Neural progenitor cell (in vitro differentiated cells): Measurements from ENCODE around the gene FOXC2. TPM values are rescaled to one million over a fixed set of nuclear protein-coding genes. Genes with fewer than 3 reads are reported as not detected.

Experiments used
- DNase-seq: peaks from one replicate; pipeline ENCODE4 v3.0.0-alpha.2; 2016; ENCODE audit warnings: low spot score
- H2AFZ ChIP-seq: fragments of 200-600 bp; sonication (generic); replicated peaks from 2 replicates; pipeline ENCODE4 v1.6.1; 2016; ENCODE audit warnings: antibody characterized with exemption
- H3F3A ChIP-seq: fragments of 200-600 bp; sonication (generic); 2 replicates; pipeline ENCODE4 v1.6.1; 2016; ENCODE audit warnings: antibody characterized with exemption, low read depth
- H3K27ac ChIP-seq: fragments of 200-600 bp; sonication (generic); 2 replicates; pipeline ENCODE4 v1.5.1; 2016; ENCODE audit warnings: mild to moderate bottlenecking
- H3K27me3 ChIP-seq: fragments of 200-600 bp; sonication (generic); 2 replicates; pipeline ENCODE4 v1.6.1; 2016; ENCODE audit warnings: mild to moderate bottlenecking, moderate library complexity
- H3K36me3 ChIP-seq: fragments of 200-600 bp; sonication (generic); 2 replicates; pipeline ENCODE4 v1.5.1; 2016
- H3K4me1 ChIP-seq: fragments of 200-600 bp; sonication (generic); 2 replicates; pipeline ENCODE4 v1.6.1; 2016; ENCODE audit warnings: mixed run types
- H3K4me2 ChIP-seq: fragments of 200-600 bp; sonication (generic); 2 replicates; pipeline ENCODE4 v1.6.1; 2016
- H3K4me3 ChIP-seq: fragments of 200-600 bp; sonication (generic); 2 replicates; pipeline ENCODE4 v1.5.1; 2016
- H3K79me2 ChIP-seq: fragments of 200-600 bp; sonication (generic); 2 replicates; pipeline ENCODE4 v1.6.1; 2016; ENCODE audit warnings: low read depth
- H3K9ac ChIP-seq: fragments of 200-600 bp; sonication (generic); 2 replicates; pipeline ENCODE4 v1.6.1; 2016
- H3K9me3 ChIP-seq: fragments of 200-600 bp; sonication (generic); 2 replicates; pipeline ENCODE4 v1.5.1; 2016; ENCODE audit warnings: low read depth
- H4K20me1 ChIP-seq: fragments of 200-600 bp; sonication (generic); 2 replicates; pipeline ENCODE4 v1.6.1; 2016; ENCODE audit warnings: low read depth
- H3K27ac Mint-ChIP-seq: 3 replicates; pipeline ENCODE4 v1.8.0; 2021; ENCODE audit warnings: mixed read lengths
- H3K27me3 Mint-ChIP-seq: 2 replicates; pipeline ENCODE4 v1.8.0; 2022; ENCODE audit warnings: low read depth, mild to moderate bottlenecking, inconsistent platforms, moderate library complexity, mixed read lengths; ENCODE audit not compliant: insufficient read depth
- H3K36me3 Mint-ChIP-seq: 3 replicates; pipeline ENCODE4 v1.8.0; 2021; ENCODE audit warnings: mixed read lengths
- H3K4me1 Mint-ChIP-seq: 3 replicates; pipeline ENCODE4 v1.8.0; 2021; ENCODE audit warnings: mixed read lengths
- H3K4me3 Mint-ChIP-seq: 3 replicates; pipeline ENCODE4 v1.8.0; 2021; ENCODE audit warnings: mild to moderate bottlenecking, moderate library complexity, mixed read lengths
- H3K9me3 Mint-ChIP-seq: 3 replicates; pipeline ENCODE4 v1.8.0; 2020; ENCODE audit warnings: mixed read lengths
- CTCF ChIP-seq: fragments of 200-600 bp; sonication (generic); IDR thresholded peaks from 2 replicates; pipeline ENCODE4 v1.5.1; 2017; ENCODE audit warnings: antibody characterized with exemption, mild to moderate bottlenecking
- EZH2 ChIP-seq: fragments of 200-600 bp; sonication (generic); IDR thresholded peaks from 2 replicates; pipeline ENCODE4 v1.6.1; 2017; ENCODE audit warnings: antibody characterized with exemption, mild to moderate bottlenecking, moderate library complexity
- EZH2phosphoT487 ChIP-seq: fragments of 200-600 bp; sonication (generic); IDR thresholded peaks from 2 replicates; pipeline ENCODE4 v1.6.1; 2017; ENCODE audit warnings: antibody characterized with exemption
- total RNA-seq: library from RNA; depleted of rRNA; stranded (reverse); fragments of >200 nt; gene quantifications from 2 replicates; pipeline ENCODE4 v1.2.3, GENCODE V29; 2015; ENCODE audit warnings: low replicate concordance

The FOXC2 gene
- total RNA-seq, 1 donor from 2014 or later, result not detected

- no peaks in the 10 kb centered on the region for H3K4me1 ChIP-seq
- no peak overlapping the region for H3K27ac ChIP-seq
- H3K27ac Mint-ChIP-seq, result no peak overlapping the region
- H3K27me3 Mint-ChIP-seq, result peaks cover 3% of the 10 kb centered on the region
- H3K4me3 ChIP-seq, result no peak overlapping the region
- no peak overlapping the region for H3K4me2 ChIP-seq
- peaks cover 15% of the 10 kb centered on the region for H3K4me1 Mint-ChIP-seq
- no peak overlapping the region for H2AFZ ChIP-seq
- H3K79me2 ChIP-seq, result no peaks in the 10 kb centered on the region
- H3K9me3 Mint-ChIP-seq, result no peaks in the 10 kb centered on the region
- no peak overlapping the region for H3K4me3 Mint-ChIP-seq
- H4K20me1 ChIP-seq, result peaks cover 12% of the 10 kb centered on the region
- H3K36me3 Mint-ChIP-seq, result no peaks in the 10 kb centered on the region
- no peak overlapping the region for H3K9ac ChIP-seq
- no peaks in the 10 kb centered on the region for H3K36me3 ChIP-seq
- H3F3A ChIP-seq, result no peaks in the 10 kb centered on the region
- no peak for DNase-seq
- H3K27me3 ChIP-seq, result no peaks in the 10 kb centered on the region
- no peak for TF ChIP-seq EZH2phosphoT487
- TF ChIP-seq EZH2, result no peak
- no peak for TF ChIP-seq CTCF
- H3K9me3 ChIP-seq, result no peaks in the 10 kb centered on the region
These were observed 25.7 kb upstream of the FOXC2 start for GRCh38 chr16:86540894-86541293.

- Mint-ChIP-seq H3K4me3 (no peak overlapping the region), H3K4me1 (peaks cover 10% of the 10 kb centered on the region), H3K27ac (no peak overlapping the region), H3K9me3 (no peaks in the 10 kb centered on the region), H3K36me3 (no peaks in the 10 kb centered on the region), H3K27me3 (peaks cover 6% of the 10 kb centered on the region)
- no peak for DNase-seq
- Histone ChIP-seq H3K9me3 (no peaks in the 10 kb centered on the region), H3K27ac (no peak overlapping the region), H4K20me1 (peaks cover 9% of the 10 kb centered on the region), H3F3A (no peaks in the 10 kb centered on the region), H3K27me3 (no peaks in the 10 kb centered on the region), H3K4me3 (no peak overlapping the region), H2AFZ (no peak overlapping the region), H3K9ac (no peak overlapping the region), H3K79me2 (no peaks in the 10 kb centered on the region), H3K4me1 (no peaks in the 10 kb centered on the region), H3K4me2 (no peak overlapping the region), H3K36me3 (no peaks in the 10 kb centered on the region)
- TF ChIP-seq EZH2phosphoT487, result no peak
- TF ChIP-seq EZH2, result no peak
- no peak for TF ChIP-seq CTCF
These were observed 25.1 kb upstream of the FOXC2 start for GRCh38 chr16:86541560-86541959.

- H3K27ac Mint-ChIP-seq, result no peak overlapping the region
- no peaks in the 10 kb centered on the region for H3K36me3 ChIP-seq
- no peak overlapping the region for H3K9ac ChIP-seq
- peaks cover 9% of the 10 kb centered on the region for H4K20me1 ChIP-seq
- no peaks in the 10 kb centered on the region for H3K79me2 ChIP-seq
- no peak overlapping the region for H3K4me3 Mint-ChIP-seq
- no peaks in the 10 kb centered on the region for H3K36me3 Mint-ChIP-seq
- H3K4me1 ChIP-seq, result no peaks in the 10 kb centered on the region
- H3K27ac ChIP-seq, result no peak overlapping the region
- H3K9me3 Mint-ChIP-seq, result no peaks in the 10 kb centered on the region
- H3K4me3 ChIP-seq, result no peak overlapping the region
- H3K4me1 Mint-ChIP-seq, result peaks cover 10% of the 10 kb centered on the region
- DNase-seq, result no peak
- H3K27me3 ChIP-seq, result no peaks in the 10 kb centered on the region
- no peak overlapping the region for H2AFZ ChIP-seq
- H3K4me2 ChIP-seq, result no peak overlapping the region
- peaks cover 6% of the 10 kb centered on the region for H3K27me3 Mint-ChIP-seq
- no peaks in the 10 kb centered on the region for H3F3A ChIP-seq
- H3K9me3 ChIP-seq, result no peaks in the 10 kb centered on the region
- TF ChIP-seq EZH2phosphoT487 (no peak), CTCF (no peak)
These were observed 23.6 kb upstream of the FOXC2 start for GRCh38 chr16:86542756-86543750.
